GM21825 (cell line): Measurements from ENCODE around the gene ABCA1.

Experiments
- ATAC-seq: cut with Tn5 transposase; IDR thresholded peaks from one replicate; pipeline ENCODE4 v1.9.1; 2021; ENCODE audit warnings: mild to moderate bottlenecking, moderate library complexity; ENCODE audit not compliant: unreplicated experiment

Gene ABCA1

GRCh38 chr9:104850786-104851545 is 77.0 kb downstream of the ABCA1 start:
- ATAC-seq = no peak

GRCh38 chr9:104849023-104849422 is 78.9 kb downstream of the ABCA1 start:
- ATAC-seq = no peak

DNA sequence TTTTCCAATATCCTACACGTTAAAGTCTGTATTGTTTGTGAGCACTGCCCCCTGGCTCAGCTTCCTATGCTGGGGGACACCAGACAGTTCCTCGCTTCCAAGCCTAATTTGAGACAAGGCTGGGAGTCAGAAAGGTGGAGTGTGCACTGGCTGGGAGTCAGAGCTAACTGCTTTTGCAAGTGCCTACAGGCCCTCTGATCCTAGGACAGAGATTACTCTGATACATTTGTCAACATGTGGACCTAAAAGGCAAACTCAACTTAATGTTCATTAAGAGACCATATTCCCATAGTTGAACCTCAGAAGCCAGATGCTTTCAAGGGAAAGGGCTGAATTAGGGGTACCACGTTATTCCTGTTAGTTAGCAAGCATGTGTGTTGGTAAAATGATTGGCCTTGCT is 83.2 kb downstream of the ABCA1 start:
- no peak for ATAC-seq

DNA sequence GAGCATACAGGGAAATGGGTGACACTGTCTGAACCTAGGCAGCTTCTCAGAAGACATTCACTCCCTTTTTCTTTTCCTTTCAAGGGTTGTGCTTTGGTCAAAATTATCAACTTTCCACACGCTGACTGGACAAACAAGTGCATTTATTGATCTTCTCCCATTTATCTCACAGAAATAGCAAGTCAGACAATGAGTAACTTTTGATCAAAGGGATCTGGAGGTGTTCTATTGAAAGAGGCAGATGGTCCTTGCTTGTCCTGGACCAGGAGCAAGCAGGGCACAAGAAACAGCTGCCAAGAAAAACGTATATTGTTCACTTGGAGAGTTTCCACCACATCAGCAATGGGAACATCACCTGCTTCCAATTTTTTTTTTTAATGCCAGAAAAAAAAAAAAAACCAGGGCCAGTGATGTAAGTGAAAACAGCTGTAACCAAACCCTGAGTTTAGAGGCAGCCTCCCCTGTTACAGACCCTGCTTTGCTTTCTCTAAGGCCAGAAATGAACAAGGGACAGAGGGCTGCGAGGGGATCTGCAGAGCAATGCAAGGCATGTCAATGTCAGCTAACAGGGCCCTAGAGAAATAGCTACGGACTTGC is 84.2 kb downstream of the ABCA1 start:
- ATAC-seq = no peak

DNA sequence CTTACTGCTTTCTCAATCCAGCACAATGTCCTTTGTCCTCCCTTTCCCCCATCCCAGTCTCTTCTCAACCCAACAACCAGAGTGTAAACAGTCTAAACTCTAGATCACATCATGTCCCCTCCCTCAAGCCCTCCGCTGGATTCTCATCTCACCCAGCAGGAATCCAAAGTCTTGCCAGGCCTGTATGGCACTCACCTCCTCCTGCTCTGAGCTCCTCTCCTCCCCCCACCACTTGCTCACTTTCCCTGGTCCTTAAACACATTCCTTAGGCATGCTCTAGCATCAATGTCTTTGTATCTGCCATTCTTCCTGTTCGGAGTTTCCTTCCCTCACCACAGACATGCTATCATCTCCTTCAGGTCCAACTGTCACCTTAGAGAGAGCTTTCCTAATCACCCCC is 85.3 kb downstream of the ABCA1 start:
- ATAC-seq = no peak

DNA sequence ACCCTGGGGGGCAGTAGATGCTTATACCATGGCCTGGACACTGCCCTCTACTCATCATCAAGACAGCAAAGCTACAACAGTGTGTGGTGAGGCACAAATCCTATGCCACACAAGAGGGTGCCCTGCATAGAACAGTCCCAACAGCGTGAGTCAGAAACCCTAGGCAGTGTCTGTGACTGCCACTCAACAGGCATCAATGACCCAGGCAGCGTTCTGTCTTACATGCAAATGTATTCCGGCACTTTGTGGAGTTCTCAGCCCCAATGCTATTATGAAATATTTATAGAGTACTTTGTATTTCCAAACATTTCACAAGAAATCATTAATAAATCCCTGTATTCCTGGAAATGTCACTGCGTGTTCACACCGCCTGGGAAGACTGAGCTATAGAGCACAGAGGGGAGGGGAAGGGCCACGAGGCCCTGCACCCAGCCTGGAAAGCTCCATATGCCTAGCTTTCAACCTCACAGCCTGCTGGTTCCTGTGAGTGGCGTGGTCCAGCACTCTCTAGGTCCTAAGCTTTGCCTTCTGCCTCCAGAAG is 86.3 kb downstream of the ABCA1 start:
- no peak for ATAC-seq

DNA sequence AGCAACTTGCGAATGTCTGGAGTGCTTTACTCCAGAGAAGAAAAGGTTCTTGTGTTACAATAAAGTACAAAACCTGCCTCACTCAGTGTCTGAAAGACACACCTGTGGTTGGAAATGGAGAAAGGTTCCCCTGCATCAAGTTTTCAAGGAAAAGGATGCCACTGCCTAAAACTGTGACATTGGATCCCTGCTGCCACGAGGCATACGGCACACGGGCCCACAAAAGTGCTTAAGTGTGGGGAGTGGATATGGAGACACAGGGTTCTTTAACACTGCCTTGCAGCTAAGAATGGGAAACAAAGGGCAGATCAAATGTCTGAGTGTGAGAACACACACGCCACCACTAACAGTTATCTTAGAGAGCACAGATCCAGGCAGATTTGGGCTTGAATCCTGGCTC is 89.0 kb downstream of the ABCA1 start:
- no peak for ATAC-seq

DNA sequence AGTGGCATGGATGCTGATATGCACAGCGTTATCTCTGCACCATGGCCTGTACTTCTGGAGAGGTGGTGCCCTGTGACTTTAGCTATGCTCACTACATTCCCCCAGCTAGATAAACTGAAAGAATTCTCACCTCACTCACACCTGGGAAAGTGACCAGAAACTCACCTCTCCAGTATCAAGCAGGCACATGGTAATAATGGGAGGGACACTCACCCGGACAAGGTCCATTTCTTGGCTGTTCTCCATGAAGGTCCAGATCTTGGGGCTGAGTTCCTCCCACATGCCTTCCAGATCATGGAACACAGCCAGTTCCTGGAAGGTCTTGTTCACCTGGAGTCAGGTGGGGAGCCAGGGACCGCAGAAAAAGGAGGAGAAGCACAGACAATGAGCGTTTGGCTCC is 91.2 kb downstream of the ABCA1 start:
- ATAC-seq = no peak

DNA sequence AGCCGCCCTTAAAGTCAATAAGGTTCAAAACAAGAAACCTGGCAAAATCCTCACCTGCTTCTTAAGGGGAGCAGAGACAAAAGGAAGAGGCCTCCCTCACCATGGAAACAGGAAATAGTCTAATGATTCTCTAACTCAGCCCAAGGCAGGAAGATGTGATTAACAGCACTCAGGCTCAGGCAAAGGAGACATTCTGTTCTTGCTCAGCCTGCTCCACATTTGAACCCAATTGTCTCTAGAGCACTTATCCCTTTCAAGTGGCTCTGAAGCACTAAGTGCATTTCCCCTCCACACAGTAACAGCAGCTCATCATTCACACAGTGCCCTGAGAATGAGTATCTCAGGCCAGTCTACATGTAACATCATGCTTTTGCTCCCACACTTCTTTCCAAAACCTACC is 91.7 kb downstream of the ABCA1 start:
- ATAC-seq = peak; percentile 61

DNA sequence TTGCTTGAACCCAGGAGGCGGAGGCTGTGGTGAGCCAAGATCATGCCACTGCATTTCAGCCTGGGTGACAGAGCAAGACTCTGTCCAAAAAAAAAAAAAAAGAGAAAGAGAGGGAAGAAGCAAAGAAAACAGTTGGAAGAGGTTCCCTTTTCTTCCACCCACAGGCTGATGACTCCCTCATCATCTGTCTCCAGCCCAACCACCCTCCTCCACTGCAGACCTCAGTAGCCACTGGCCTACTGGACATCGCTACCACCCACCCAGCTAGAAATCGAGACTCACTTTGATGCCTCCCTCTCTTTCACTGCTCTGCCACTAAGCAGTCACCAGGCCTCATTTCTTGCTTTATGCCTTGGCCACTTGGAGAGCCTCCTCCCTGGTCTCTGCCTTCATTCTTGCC is 92.8 kb downstream of the ABCA1 start:
- no peak for ATAC-seq

- ATAC-seq = no peak
Observed at GRCh38 chr9:104833696-104834095, 94.3 kb downstream of the ABCA1 start.

DNA sequence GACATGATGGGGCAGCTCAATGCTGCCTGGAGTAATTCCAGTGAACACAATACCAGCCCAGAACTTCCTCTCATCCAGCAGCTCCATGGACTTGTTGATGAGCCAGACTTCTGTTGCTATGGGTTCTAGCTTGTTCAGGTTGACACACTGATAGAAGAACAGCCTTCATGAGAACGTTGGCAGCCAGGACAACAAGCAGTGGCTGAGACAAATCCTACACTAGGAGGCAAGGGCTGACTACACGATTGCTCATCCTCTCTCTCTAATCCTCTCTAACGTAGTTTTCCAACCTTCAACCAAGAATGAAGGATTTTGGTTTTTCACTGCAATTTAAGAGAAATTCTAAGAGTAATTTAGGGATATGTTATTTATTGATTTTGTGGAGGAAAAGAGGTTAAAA is 96.3 kb downstream of the ABCA1 start:
- ATAC-seq = no peak

GRCh38 chr9:104826911-104827310 is 101.0 kb downstream of the ABCA1 start:
- no peak for ATAC-seq

DNA sequence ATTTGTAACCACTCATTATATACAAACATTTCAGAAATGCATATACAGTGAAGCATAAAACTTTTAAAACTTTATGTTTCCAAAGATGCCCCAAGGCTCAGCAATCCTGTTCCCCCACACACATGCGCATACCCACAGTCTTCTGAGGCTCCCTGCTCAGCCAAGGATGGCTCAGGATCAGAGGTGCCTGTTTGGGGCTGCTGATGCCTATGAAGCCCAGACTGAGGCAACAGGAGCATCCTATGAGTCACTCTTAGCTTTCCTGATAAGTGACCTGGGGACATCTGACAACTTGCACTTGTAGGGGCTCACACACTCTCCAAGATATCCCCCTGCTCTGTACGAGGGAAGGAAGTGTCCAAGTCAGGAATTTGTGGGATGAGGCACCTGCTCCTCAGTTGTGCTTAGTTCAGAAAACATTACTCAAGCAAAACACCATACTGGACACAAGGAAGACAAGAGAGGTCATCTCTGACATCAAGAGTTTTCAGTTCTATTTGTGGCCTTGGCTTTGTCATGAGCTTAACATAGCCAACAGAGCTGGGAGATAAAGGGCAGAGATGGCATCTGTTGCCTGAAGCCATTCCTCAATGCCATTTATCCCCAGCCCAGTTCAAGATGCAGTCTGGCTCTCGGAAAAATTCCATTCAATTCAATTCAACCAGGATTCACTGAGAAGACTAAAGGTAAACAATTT is 101.7 kb downstream of the ABCA1 start:
- no peak for ATAC-seq

DNA sequence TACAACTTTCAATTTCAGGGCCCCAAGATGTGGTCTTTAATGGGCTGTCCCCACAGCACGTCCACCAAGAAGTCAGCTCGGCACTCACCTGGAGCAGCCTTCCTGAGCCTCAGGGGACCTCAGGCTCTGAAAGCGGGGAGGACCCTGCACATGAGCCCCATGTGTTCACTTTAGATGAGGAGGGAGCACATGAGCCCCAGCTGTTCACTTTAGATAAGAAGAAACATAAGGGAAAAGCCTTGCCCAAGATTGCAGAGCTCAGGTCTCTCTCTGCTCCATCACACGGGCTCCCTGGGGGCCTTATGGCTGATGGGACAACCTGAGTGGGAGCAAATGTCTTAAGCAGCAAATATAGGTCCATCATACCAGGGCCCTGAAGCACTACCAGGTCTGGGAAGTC is 107.6 kb downstream of the ABCA1 start:
- ATAC-seq = no peak

- ATAC-seq = no peak
Observed at GRCh38 chr9:104819033-104819432, 108.9 kb downstream of the ABCA1 start.

DNA sequence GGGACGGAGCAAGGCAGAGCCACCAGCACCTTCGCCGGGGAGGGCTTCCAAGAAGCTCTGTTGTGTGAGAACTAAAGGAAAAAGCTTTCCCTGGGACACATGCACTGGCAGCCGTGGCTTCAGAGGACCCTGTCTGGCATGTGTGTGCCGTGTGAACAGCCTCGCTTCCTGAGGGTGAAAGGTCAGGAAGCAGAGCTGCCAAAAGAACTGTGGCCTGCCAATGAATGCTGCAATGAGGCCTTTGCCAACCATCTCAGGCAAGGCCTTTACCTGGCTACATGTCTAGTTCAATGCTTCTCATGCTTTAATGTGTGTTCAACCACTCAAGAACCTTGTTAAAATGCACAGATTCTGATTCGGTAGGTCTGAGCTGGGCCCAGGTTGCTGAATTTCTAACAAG is 110.5 kb downstream of the ABCA1 start:
- ATAC-seq = no peak

GRCh38 chr9:104815851-104816565 is 111.9 kb downstream of the ABCA1 start:
- no peak for ATAC-seq

DNA sequence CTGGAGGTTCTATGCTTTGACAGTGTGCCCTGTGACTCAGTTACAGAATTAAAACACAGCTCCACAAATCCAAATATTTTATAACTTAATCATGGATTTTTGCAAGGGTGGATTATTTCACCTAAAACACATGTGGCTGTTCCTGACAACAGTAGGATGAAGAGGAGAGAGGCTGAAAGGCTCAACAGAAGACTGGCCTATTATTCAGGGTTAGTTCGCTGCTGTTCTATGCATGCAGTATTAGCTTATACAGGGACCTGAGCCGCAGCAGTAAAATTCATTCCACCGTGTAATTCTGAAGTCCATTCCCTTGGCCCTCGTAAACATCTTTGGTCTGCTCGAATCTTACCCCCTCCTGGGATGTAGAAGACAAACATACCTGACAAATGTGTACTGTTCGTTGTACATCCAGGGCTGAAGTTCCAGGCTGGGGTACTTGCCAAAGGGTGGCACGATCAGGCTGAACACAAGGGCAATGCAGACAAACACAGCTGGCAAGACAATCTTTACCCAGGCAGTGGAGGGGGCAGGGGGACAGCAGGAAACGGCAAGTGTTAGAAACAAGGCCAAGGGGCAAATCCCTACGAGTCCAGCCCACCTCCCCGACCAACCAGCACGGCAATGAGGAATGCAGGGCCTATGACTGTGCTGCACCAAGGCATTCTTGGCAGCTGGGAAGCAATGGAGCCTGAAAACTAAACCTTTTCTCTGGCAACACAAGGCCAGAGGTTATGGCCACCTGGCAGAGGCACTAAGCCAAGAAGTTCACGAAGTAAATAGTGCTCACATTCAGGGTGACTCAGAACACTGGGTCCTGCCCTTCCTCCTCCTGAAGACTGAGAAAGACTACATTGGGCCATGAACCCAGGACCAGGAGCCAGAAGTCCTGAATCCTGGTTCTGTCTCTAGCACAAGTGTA is 117.3 kb downstream of the ABCA1 start:
- no peak for ATAC-seq

- no peak for ATAC-seq
Observed at GRCh38 chr9:104808035-104808614, 119.8 kb downstream of the ABCA1 start.
